OCI-M2 (cell line): ENCODE results near the gene MOK.
"Not testable (repeated sequence)": the region's sequence is repeated elsewhere in the genome, so short reads cannot be mapped to it uniquely, and the experiment has no call there.

Experiments used
- DNase-seq: peaks from one replicate; lab custom pipeline; 2025; ENCODE audit not compliant: unreplicated experiment; lab: John Stamatoyannopoulos, UW

MOK gene

GRCh38 chr14:102304611-102305506 is at the start of gene MOK:
TSS of gene MOK (minus strand) at chr14:102305164. CDS start at chr14:102304968, 196 bp downstream.
- peak; percentile 95 for DNase-seq

GRCh38 chr14:102353126-102353619 is 48.2 kb upstream of the MOK start:
- DNase-seq, result no peak

- no peak for DNase-seq
These were observed 47.2 kb upstream of the MOK start for GRCh38 chr14:102352213-102352612.

GRCh38 chr14:102351593-102351992 is 46.6 kb upstream of the MOK start:
- not testable (repeated sequence) for DNase-seq

GRCh38 chr14:102351023-102351422 is 46.1 kb upstream of the MOK start:
- DNase-seq, result no peak

DNA sequence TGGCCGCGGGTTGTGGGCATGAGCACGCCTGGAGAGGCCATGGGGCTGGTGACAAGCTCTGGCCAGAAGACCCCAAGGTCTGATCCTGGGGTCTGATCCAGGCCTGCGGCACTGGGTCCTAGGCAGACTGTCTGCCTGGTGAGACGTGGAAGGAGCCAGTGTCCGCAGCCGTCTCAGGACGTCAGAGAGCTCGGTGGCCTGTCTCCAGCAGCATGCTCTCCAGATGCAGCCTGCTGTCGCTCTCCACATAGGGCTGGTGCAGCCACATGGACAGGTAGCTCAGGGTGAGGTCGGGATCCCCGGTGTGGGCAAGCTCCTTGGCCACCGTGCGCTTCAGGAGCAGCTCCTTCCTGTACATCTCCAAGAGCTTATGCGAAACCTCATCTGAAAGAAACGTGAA is 43.4 kb upstream of the MOK start:
- no peak for DNase-seq

GRCh38 chr14:102346645-102347044 is 41.7 kb upstream of the MOK start:
- DNase-seq, result no peak

- DNase-seq, result no peak
These were observed 40.3 kb upstream of the MOK start for GRCh38 chr14:102345232-102345631.

GRCh38 chr14:102344485-102344884 is 39.5 kb upstream of the MOK start:
- no peak for DNase-seq

DNA sequence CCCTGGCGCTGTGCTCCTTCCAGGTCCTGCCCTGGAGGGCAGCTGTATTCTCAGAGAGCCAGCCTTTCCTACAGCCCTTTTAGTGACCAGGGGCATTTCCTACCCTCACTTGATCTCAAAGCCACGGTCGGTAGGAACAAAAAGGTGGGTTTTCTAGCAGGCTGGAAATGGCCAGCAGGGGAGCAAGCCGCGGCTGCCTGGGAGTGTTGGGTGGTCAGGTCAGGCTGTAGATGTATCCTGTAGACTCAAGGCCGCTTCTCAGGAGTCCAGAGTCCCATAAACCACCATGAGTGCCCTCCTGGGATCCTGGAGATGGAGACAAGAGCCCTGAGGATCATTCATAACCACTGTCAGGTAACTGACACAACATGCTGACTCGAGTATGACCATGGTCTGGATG is 39.1 kb upstream of the MOK start:
- no peak for DNase-seq

GRCh38 chr14:102342238-102342637 is 37.3 kb upstream of the MOK start:
- no peak for DNase-seq

- no peak for DNase-seq
These were observed 36.6 kb upstream of the MOK start for GRCh38 chr14:102341566-102341965.

GRCh38 chr14:102338724-102339123 is 33.8 kb upstream of the MOK start:
- DNase-seq, result no peak

GRCh38 chr14:102335163-102335562 is 30.2 kb upstream of the MOK start:
- DNase-seq, result no peak

DNA sequence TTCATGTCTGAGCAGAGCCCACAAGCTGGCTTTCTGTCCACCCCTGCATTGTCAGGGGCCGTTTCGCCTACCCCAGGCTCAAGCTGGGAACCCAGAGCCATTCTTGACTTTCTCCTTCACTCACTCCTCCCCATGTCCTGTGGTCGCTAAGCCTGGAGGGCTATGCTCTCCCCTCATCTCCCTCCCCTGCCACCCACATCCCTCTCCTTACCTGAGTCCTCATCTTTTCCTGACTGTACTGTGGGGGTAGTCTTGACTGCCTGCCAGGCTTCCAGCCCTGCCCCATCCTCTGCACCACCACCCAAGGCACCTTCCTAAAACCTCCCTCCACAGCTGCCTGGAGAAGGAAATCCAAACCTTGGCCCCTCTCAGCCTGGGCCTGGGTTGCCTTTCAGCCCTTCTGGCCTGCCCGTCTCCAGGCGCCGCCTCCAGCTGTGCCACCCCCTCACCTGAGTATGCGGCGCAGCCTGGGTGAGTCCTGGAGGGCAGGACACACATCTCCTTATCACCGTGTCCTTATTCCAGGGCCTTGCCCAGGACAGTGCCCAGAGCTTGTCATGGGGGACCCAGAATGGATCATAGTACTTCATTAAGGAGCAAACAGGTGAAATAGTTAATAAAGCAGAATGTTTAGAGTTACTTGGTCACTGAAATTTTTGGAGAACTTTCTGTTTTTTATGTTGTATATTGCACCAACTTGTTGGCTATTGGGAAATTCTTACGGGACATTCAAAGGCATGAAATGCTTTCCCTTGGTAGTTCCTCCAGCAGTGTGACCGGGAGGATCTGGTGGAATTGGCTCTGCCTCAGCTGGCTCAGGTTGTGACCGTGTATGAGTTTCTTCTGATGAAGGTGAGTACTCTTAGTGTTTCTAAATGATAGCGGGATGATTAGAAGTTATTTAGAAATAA is 29.1 kb upstream of the MOK start:
- DNase-seq, result no peak

DNA sequence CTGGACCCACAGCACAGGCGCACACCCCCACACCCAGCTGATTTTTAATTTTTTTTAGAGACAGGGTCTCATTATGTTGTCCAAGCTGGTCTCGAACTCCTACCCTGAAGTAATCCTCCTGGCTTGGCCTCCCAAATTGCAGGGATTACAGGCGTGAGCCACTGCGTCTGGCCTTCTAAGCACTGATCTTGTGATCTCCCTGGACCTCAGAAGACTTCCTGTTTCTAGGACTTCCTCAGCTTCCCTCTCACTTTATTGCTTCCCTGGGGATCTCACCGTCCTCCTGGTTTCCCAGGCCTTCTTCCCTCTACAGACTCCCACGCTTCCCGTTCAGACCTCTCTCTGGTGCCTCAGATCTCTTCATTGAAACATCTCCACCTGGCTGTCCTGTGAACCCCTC is 28.4 kb upstream of the MOK start:
- DNase-seq, result no peak

- DNase-seq, result no peak
These were observed 25.8 kb upstream of the MOK start for GRCh38 chr14:102330806-102331205.

GRCh38 chr14:102329381-102329780 is 24.4 kb upstream of the MOK start:
- DNase-seq, result not testable (repeated sequence)

GRCh38 chr14:102326583-102326982 is 21.6 kb upstream of the MOK start:
- no peak for DNase-seq

DNA sequence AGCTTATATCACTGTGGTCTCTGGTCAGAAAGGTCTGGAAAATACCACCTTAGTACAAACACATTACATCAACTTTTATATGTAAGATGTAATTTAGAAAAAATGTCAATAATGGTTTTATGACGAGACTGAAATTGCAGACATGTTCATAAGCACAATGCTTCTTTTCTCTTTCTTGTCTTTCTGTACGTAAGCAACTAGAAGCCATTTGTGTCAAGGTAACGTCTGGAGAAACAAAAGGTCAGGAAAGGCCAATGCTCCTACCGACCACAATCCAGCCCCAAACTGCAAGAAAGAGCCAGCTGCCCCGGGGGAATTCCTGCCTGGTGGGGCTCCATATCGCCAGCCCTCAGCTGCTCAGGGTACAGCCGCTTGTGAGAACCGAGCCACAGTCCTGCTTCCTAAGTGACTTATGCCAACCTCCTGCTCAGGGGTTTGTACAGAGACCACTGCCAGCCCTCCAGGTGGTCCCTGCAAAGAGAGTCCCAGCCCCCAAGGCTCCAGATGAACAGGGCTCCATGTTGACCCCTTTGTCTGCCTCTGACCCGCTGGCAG is 20.9 kb upstream of the MOK start:
- DNase-seq, result no peak

GRCh38 chr14:102323102-102323501 is 18.1 kb upstream of the MOK start:
- no peak for DNase-seq
